CD14-positive monocyte (primary cell): ENCODE measurements around the gene HOXB5. TPM values are rescaled to one million over a fixed set of nuclear protein-coding genes. Genes with fewer than 3 reads are reported as not detected.

Experiments used
- DNase-seq, 3 donors: peaks; one replicate each; pipeline ENCODE4 v3.0.0-alpha.2; 2011 to 2022
- H2AFZ ChIP-seq: 2 replicates; pipeline ENCODE4 v1.6.0; 2012; ENCODE audit warnings: mild to moderate bottlenecking, low read depth, low read length, inconsistent platforms; ENCODE audit not compliant: insufficient read depth, poor library complexity, severe bottlenecking
- H3K27ac ChIP-seq, 2 donors: 1 replicate in 1 of 2; 2 replicates in 1 of 2; pipeline ENCODE4 v1.5.1; 2012 to 2013; ENCODE audit warnings: low read length in 2 of 2, control low read depth in 1 of 2, inconsistent platforms in 1 of 2, low read depth in 1 of 2, mild to moderate bottlenecking in 1 of 2
- H3K27me3 ChIP-seq, 2 donors: one replicate each; pipeline versions ENCODE4 v1.6.0 to v1.6.1; 2011 to 2013; ENCODE audit warnings: low read length in 2 of 2; ENCODE audit not compliant: control insufficient read depth in 2 of 2, insufficient read depth in 2 of 2
- H3K36me3 ChIP-seq, 2 donors: replicated peaks in 1 of 2; 1 replicate in 1 of 2; 2 replicates in 1 of 2; pipeline versions ENCODE4 v1.5.1 to v1.6.1; 2012 to 2013; ENCODE audit warnings: low read length in 2 of 2, control low read depth in 1 of 2, inconsistent platforms in 1 of 2, mild to moderate bottlenecking in 1 of 2; ENCODE audit not compliant: insufficient read depth in 2 of 2, control insufficient read depth in 1 of 2
- H3K4me1 ChIP-seq, 2 donors: 1 replicate in 1 of 2; 2 replicates in 1 of 2; pipeline versions ENCODE4 v1.5.1 to v1.6.1; 2012 to 2013; ENCODE audit warnings: low read length in 2 of 2, control low read depth in 1 of 2, inconsistent platforms in 1 of 2, mild to moderate bottlenecking in 1 of 2, moderate library complexity in 1 of 2; ENCODE audit not compliant: insufficient read depth in 2 of 2, control insufficient read depth in 1 of 2
- H3K4me2 ChIP-seq: replicated peaks from 2 replicates; pipeline ENCODE3; 2012; ENCODE audit warnings: low read length, moderate library complexity, mild to moderate bottlenecking; ENCODE audit not compliant: poor library complexity, severe bottlenecking; ENCODE audit errors: extremely low read depth
- H3K4me3 ChIP-seq, 3 experiments: fragments of 200-600 bp in 1 of 3; sonication (generic) in 1 of 3; replicated peaks in 1 of 3; 1 replicate in 2 of 3; 2 replicates in 1 of 3; pipeline ENCODE4 v1.5.1; 2011 to 2013; ENCODE audit warnings: low read length in 3 of 3, mild to moderate bottlenecking in 3 of 3, control low read depth in 2 of 3, low read depth in 2 of 3, inconsistent platforms in 1 of 3, moderate library complexity in 1 of 3
- H3K79me2 ChIP-seq: 2 replicates; pipeline ENCODE4 v1.6.0; 2012; ENCODE audit warnings: mild to moderate bottlenecking, control low read depth, inconsistent platforms, low read length, moderate library complexity; ENCODE audit not compliant: insufficient read depth
- H3K9ac ChIP-seq: 2 replicates; pipeline ENCODE4 v1.6.0; 2017; ENCODE audit warnings: low read length, mild to moderate bottlenecking; ENCODE audit not compliant: insufficient read depth, poor library complexity, severe bottlenecking
- H3K9me3 ChIP-seq, 2 donors: replicated peaks in 1 of 2; 1 replicate in 1 of 2; 2 replicates in 1 of 2; pipeline versions ENCODE4 v1.5.1 to v1.6.1; 2012 to 2013; ENCODE audit warnings: low read length in 2 of 2, control low read depth in 1 of 2; ENCODE audit not compliant: control insufficient read depth in 1 of 2, insufficient read depth in 1 of 2
- H4K20me1 ChIP-seq: 2 replicates; pipeline ENCODE4 v1.6.0; 2012; ENCODE audit warnings: mild to moderate bottlenecking, low read length, control low read depth, moderate library complexity; ENCODE audit not compliant: insufficient read depth
- H3K27ac Mint-ChIP-seq, 7 donors: one replicate each; pipeline ENCODE4 v1.8.0; 2020; ENCODE audit warnings: mild to moderate bottlenecking in 7 of 7, mixed read lengths in 7 of 7, moderate library complexity in 6 of 7, inconsistent platforms in 2 of 7
- H3K27me3 Mint-ChIP-seq, 3 donors: one replicate each; pipeline ENCODE4 v1.8.0; 2021 to 2022; ENCODE audit warnings: low read depth in 3 of 3, mild to moderate bottlenecking in 3 of 3, mixed read lengths in 3 of 3, moderate library complexity in 3 of 3, inconsistent platforms in 1 of 3
- H3K36me3 Mint-ChIP-seq, 2 donors: one replicate each; pipeline ENCODE4 v1.8.0; 2020; ENCODE audit warnings: mixed read lengths in 2 of 2, inconsistent platforms in 1 of 2, mild to moderate bottlenecking in 1 of 2
- H3K4me1 Mint-ChIP-seq: one replicate; pipeline ENCODE4 v1.8.0; 2020; ENCODE audit warnings: mild to moderate bottlenecking, mixed read lengths
- H3K4me3 Mint-ChIP-seq, 2 donors: one replicate each; pipeline ENCODE4 v1.8.0; 2020; ENCODE audit warnings: mild to moderate bottlenecking in 2 of 2, mixed read lengths in 2 of 2, moderate library complexity in 1 of 2
- H3K9me3 Mint-ChIP-seq, 7 donors: one replicate each; pipeline ENCODE4 v1.8.0; 2020 to 2022; ENCODE audit warnings: mixed read lengths in 7 of 7, mild to moderate bottlenecking in 6 of 7, moderate library complexity in 6 of 7, inconsistent platforms in 2 of 7
- CTCF ChIP-seq: fragments of 200-600 bp; IDR thresholded peaks from one replicate; pipeline ENCODE4 v1.8.0; 2022; ENCODE audit warnings: antibody characterized with exemption, mild to moderate bottlenecking
- WGBS: methylation state at CpG from one replicate; pipeline ENCODE4 v1.1.5; 2013; ENCODE audit warnings: missing lambda C conversion rate; ENCODE audit not compliant: insufficient coverage; 5-methylcytosine and 5-hydroxymethylcytosine counted together
- intact Hi-C, 2 donors: fragments of 100-400 bp; cut with micrococcal nuclease; formaldehyde crosslinking; loops; one replicate each; pipeline versions ENCODE4 v1.15.0 to v1.15.1; 2023
- polyA plus RNA-seq, 3 donors: library from polyadenylated mRNA; depleted of rRNA in 1 of 3; unstranded in 2 of 3; stranded (reverse) in 1 of 3; fragments of 300-500 nt in 2 of 3; fragments of >200 nt in 1 of 3; fragmentation: Illumina TruSeq in 2 of 3; gene quantifications; 1 replicate in 2 of 3; 2 replicates in 1 of 3; pipeline ENCODE4 v1.2.3, GENCODE V29; 2012 to 2021

The HOXB5 gene
- polyA plus RNA-seq, 3 donors: not detected

GRCh38 chr17:48636177-48637018 lies 42.8 kb upstream of the HOXB5 start:
- Histone ChIP-seq H3K4me1 (no peaks in the 10 kb centered on the region), H3K36me3 (no peaks in the 10 kb centered on the region), H3K4me2 (no peak overlapping the region), H3K27me3 (peaks cover 86 to 100% of the 10 kb centered on the region in 2 donors), H3K79me2 (no peaks in the 10 kb centered on the region), H2AFZ (no peak overlapping the region), H3K9me3 (peaks cover 0 to 17% of the 10 kb centered on the region in 2 donors), H4K20me1 (no peaks in the 10 kb centered on the region), H3K9ac (no peak overlapping the region), H3K4me3 (no peak overlapping the region), H3K27ac (no peak overlapping the region)
- no peak overlapping the region for H3K27ac Mint-ChIP-seq
- H3K36me3 Mint-ChIP-seq: peaks cover 0 to 4% of the 10 kb centered on the region in 2 donors
- H3K27me3 Mint-ChIP-seq: peaks cover 91 to 99% (median 96%) of the 10 kb centered on the region in 3 donors
- H3K9me3 Mint-ChIP-seq: peaks cover 0 to 21% (median 11%) of the 10 kb centered on the region in 7 donors
- peaks cover 4% of the 10 kb centered on the region for H3K4me1 Mint-ChIP-seq
- DNase-seq: peak in 2 of 3 donors; percentile 10 to 35
- intact Hi-C loops: no loop called here
- 2% methylated on average over 27 of the region's 39 CpGs for WGBS
- TF ChIP-seq CTCF: peak; percentile 75
- peak overlapping the region in 1 of 2 donors; percentile 84 for H3K4me3 Mint-ChIP-seq

- Histone ChIP-seq H3K4me3 (no peak overlapping the region), H2AFZ (no peak overlapping the region), H3K4me1 (no peaks in the 10 kb centered on the region), H3K79me2 (no peaks in the 10 kb centered on the region), H3K9me3 (peaks cover 0 to 13% of the 10 kb centered on the region in 2 donors), H3K9ac (no peak overlapping the region), H3K36me3 (no peaks in the 10 kb centered on the region), H3K27me3 (peaks cover 71 to 100% of the 10 kb centered on the region in 2 donors), H3K27ac (no peak overlapping the region), H4K20me1 (no peaks in the 10 kb centered on the region), H3K4me2 (no peak overlapping the region)
- Mint-ChIP-seq H3K4me1 (peaks cover 4% of the 10 kb centered on the region), H3K27me3 (peaks cover 92 to 99% (median 98%) of the 10 kb centered on the region in 3 donors), H3K27ac (no peak overlapping the region), H3K9me3 (peaks cover 0 to 17% (median 11%) of the 10 kb centered on the region in 7 donors), H3K4me3 (peak overlapping the region in 1 of 2 donors; percentile 84), H3K36me3 (peaks cover 0 to 4% of the 10 kb centered on the region in 2 donors)
- intact Hi-C loops: no loop called here
- no peak for DNase-seq
- TF ChIP-seq CTCF: no peak
- 78% methylated on average over 14 of the region's 20 CpGs for WGBS
These were observed 41.1 kb upstream of the HOXB5 start for GRCh38 chr17:48634493-48635208.
